ENCODE measurements around the gene HEBP1.

HEBP1 gene

DNA sequence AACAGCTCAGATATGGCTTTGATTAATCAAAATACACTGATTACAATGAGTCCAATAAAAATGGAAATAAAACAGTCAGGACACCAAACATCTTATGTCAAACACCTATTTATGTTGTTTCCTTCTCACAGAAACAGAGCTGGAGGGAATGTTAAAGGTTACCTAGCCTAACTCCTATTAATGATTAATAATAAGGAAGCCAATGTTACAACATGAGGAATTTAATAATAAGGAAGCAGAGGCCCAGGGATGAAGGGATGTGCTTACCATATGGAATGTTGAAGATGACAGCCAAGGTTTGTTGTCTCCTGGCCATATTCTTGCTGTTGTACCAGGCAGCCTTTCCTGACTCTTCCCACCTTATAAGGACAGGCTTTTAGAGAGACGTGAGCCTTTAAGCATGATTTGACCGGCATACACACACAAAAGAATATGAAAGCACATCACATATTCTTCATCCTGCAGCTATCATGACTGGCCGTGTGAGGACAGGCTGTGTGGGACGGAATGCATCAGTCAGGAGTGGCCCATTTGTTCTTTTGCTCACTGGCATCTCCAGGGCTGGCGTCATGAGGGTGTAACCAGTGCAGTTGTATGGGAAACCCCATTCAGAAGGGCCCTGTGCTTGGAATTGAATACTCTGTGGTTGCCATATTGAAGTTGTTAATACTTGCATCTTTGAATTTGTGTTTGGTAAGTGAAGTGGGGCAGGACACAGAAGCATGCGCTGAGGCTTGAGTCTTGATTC is 45.0 kb downstream of the HEBP1 start:
- TF ChIP-seq, protein P1, sequence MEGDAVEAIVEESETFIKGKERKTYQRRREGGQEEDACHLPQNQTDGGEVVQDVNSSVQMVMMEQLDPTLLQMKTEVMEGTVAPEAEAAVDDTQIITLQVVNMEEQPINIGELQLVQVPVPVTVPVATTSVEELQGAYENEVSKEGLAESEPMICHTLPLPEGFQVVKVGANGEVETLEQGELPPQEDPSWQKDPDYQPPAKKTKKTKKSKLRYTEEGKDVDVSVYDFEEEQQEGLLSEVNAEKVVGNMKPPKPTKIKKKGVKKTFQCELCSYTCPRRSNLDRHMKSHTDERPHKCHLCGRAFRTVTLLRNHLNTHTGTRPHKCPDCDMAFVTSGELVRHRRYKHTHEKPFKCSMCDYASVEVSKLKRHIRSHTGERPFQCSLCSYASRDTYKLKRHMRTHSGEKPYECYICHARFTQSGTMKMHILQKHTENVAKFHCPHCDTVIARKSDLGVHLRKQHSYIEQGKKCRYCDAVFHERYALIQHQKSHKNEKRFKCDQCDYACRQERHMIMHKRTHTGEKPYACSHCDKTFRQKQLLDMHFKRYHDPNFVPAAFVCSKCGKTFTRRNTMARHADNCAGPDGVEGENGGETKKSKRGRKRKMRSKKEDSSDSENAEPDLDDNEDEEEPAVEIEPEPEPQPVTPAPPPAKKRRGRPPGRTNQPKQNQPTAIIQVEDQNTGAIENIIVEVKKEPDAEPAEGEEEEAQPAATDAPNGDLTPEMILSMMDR (IDR thresholded peaks at IDR 0.05; ENCODE audit: borderline replicate concordance, insufficient read depth, low read depth, low read length) = no peak
- no peak overlapping the region for H3K4me3 ChIP-seq (ENCODE audit: low read depth, low read length)

DNA sequence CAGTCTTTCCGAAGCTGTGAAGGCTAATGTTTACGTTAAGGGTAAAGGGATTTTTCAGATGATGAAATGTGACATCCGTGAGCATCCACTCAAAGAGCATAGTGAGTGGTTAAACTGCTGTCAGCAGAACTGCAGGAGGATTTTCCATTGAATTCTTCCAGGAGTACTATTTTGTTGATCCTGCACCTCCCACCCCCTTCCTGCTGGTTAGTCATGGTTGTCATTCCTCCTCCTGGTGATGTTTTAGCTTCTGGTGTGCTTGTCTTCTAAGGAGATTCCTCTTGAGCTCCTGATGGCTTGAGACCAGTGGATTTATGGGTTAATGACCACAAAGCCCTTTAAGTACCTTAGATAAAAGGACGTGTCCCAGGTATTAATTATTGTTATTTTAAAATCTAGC is 45.7 kb downstream of the HEBP1 start:
- H3K4me3 ChIP-seq (ENCODE audit: low read depth, low read length) = no peak overlapping the region
- TF ChIP-seq, protein P1 (IDR thresholded peaks at IDR 0.05; ENCODE audit: borderline replicate concordance, insufficient read depth, low read depth, low read length) = no peak

DNA sequence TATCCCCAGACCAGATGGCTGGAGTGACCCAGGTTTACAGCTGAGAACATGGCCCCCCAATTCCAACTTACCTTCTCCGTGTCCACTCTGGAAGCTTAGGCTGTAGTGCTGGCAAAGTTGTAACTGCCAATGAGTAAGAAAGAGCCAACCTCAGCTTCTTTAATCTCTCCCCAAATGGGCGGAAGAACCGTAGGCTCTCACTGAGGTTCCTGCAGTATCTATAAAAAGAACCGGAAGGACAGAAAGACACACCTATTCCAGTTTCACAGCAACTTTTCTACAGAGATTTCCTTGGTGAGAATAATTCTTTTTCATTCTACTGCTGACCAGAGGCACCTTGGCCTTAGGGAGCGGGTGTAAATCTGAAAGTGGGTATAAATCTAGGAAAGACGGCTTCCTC is 48.0 kb downstream of the HEBP1 start, which contains the start of gene GPRC5D:
Gene GPRC5D, minus strand, starts transcription at position 135 of the 400 bp plus-strand sequence. CDS start 1,786 bp downstream, outside the sequence.
- TF ChIP-seq, protein P1 (IDR thresholded peaks at IDR 0.05; ENCODE audit: borderline replicate concordance, insufficient read depth, low read depth, low read length) = no peak
- H3K4me3 ChIP-seq (ENCODE audit: low read depth, low read length) = no peak within 1 kb of the TSS

- TF ChIP-seq, protein P1 (IDR thresholded peaks at IDR 0.05; ENCODE audit: borderline replicate concordance, insufficient read depth, low read depth, low read length) = no peak
- no peak overlapping the region for H3K4me3 ChIP-seq (ENCODE audit: low read depth, low read length)
These were observed 48.6 kb downstream of the HEBP1 start for GRCh38 chr12:12951504-12951903.

DNA sequence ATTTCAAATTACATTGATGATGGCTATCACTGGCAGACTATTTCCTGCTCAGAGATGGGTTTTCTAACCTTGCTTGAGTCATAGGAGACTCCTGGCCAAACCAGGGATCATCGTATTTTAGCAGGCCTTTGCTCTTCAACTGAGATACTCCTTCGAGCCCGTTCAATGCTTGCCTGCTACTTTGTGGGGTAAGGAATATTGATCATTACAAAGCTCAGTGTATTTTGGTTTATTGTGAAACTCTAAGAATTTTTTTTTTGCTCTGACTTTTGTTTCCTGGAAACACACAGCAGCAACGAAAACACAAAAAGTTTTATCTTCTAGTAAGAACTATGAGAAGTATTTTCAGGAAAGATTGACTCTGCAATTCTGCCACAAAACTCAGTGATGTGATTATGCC is 52.2 kb downstream of the HEBP1 start:
- H3K4me3 ChIP-seq (ENCODE audit: low read depth, low read length) = no peak overlapping the region
- TF ChIP-seq, protein P1 (IDR thresholded peaks at IDR 0.05; ENCODE audit: borderline replicate concordance, insufficient read depth, low read depth, low read length) = no peak

- TF ChIP-seq, protein P1 (IDR thresholded peaks at IDR 0.05; ENCODE audit: borderline replicate concordance, insufficient read depth, low read depth, low read length) = no peak
- no peak overlapping the region for H3K4me3 ChIP-seq (ENCODE audit: low read depth, low read length)
These were observed 53.2 kb downstream of the HEBP1 start for GRCh38 chr12:12946686-12947355.

- H3K4me3 ChIP-seq (ENCODE audit: low read depth, low read length) = no peak overlapping the region
- TF ChIP-seq, protein P1 (IDR thresholded peaks at IDR 0.05; ENCODE audit: borderline replicate concordance, insufficient read depth, low read depth, low read length) = no peak
These were observed 54.5 kb downstream of the HEBP1 start for GRCh38 chr12:12945591-12945990.
